ENCODE measurements around the gene ERF. TPM values are rescaled to one million over a fixed set of nuclear protein-coding genes. Genes with fewer than 3 reads are reported as not detected.

The ERF gene
- total RNA-seq, 1 experiment from 2014 or later, result 17.0 TPM

DNA sequence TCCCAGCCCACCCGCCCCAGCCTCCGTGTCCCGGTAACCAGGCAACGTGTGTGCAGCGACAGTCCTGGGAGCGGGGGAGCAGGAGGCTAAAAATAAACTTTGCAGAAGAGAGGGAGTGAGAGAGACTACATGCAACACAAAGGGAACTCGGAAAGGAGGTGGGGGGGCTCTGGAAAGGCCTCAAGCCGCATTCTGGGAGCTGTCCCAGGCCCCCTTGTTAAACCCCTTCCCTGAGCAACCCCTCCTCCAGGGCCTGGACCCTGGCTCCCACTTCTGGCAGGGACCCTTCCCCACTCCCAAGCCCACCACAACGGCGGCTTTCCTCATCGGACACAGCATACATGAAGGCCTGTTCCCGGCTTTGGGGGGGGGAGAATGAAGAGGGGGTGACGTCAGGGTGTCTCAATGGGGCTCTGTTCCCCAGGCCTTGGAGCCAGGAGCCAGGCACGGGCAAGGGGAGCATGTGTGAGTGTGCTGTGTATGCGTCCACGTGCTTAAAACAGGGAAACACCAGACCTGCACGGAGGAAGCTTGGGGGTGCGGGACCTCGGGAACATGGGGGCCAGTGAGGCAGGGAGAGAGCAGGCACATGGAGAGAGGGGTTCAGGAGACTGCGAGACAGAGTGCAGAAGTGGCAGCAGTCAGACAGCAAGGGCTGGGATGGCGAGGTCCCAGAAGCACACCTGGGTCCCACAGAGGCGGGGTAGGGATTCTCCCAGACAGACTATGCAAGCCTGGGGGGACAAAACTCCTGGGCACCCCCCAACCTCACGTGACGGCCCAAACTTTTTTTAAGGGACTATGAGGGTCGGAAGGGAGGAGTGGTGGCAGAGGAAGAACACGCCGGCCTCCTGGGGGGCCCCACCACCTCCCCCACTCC lies 2.3 kb downstream of the ERF start:
- Histone ChIP-seq H3K79me2 (ENCODE audit: low read length) (peaks cover 38% of the 10 kb centered on the region), H3F3A (ENCODE audit: low read length, unreplicated experiment) (no peaks in the 10 kb centered on the region), H3K4me1 (ENCODE audit: insufficient read depth, low read length) (peaks cover 10% of the 10 kb centered on the region), H3K4me3 (ENCODE audit: low read length) (peak overlapping the region; percentile 80), H3K9me3 (ENCODE audit: low read length) (no peaks in the 10 kb centered on the region), H2AFZ (ENCODE audit: low read length) (peak overlapping the region; percentile 42; the same call in 1 of the 2 replicates), H4K20me1 (ENCODE audit: low read length) (no peaks in the 10 kb centered on the region), H3K27ac (ENCODE audit: low read length) (peak overlapping the region; percentile 25), H3K27me3 (ENCODE audit: low read length) (no peaks in the 10 kb centered on the region), H3K9me2 (replicated peaks; ENCODE audit: low read length) (no peaks in the 10 kb centered on the region), H3K4me2 (ENCODE audit: low read length) (peak overlapping the region; percentile 92), H3K36me3 (ENCODE audit: low read depth, low read length) (no peaks in the 10 kb centered on the region), H3K9ac (ENCODE audit: low read length) (peak overlapping the region; percentile 71)
- TF ChIP-seq EZH2 (IDR thresholded peaks at IDR 0.05; ENCODE audit: low read length, unreplicated experiment), result no peak
- TF ChIP-seq EZH2phosphoT487 (IDR thresholded peaks at IDR 0.05; ENCODE audit: borderline replicate concordance, low read length), result no peak
- TF ChIP-seq, protein P1, sequence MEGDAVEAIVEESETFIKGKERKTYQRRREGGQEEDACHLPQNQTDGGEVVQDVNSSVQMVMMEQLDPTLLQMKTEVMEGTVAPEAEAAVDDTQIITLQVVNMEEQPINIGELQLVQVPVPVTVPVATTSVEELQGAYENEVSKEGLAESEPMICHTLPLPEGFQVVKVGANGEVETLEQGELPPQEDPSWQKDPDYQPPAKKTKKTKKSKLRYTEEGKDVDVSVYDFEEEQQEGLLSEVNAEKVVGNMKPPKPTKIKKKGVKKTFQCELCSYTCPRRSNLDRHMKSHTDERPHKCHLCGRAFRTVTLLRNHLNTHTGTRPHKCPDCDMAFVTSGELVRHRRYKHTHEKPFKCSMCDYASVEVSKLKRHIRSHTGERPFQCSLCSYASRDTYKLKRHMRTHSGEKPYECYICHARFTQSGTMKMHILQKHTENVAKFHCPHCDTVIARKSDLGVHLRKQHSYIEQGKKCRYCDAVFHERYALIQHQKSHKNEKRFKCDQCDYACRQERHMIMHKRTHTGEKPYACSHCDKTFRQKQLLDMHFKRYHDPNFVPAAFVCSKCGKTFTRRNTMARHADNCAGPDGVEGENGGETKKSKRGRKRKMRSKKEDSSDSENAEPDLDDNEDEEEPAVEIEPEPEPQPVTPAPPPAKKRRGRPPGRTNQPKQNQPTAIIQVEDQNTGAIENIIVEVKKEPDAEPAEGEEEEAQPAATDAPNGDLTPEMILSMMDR (conservative IDR thresholded peaks at IDR 0.05; ENCODE audit: low read depth, low read length), result no peak
- DNase-seq, result no peak
- intact Hi-C loops (cut with micrococcal nuclease), result no loop called here
- ChIA-PET POLR2A (ENCODE audit: unreplicated experiment) (no interaction called here), CTCF (no interaction called here)
- no peak for ATAC-seq
- TSS peak; percentile 29 for BruUV-seq (replicated peaks)

DNA sequence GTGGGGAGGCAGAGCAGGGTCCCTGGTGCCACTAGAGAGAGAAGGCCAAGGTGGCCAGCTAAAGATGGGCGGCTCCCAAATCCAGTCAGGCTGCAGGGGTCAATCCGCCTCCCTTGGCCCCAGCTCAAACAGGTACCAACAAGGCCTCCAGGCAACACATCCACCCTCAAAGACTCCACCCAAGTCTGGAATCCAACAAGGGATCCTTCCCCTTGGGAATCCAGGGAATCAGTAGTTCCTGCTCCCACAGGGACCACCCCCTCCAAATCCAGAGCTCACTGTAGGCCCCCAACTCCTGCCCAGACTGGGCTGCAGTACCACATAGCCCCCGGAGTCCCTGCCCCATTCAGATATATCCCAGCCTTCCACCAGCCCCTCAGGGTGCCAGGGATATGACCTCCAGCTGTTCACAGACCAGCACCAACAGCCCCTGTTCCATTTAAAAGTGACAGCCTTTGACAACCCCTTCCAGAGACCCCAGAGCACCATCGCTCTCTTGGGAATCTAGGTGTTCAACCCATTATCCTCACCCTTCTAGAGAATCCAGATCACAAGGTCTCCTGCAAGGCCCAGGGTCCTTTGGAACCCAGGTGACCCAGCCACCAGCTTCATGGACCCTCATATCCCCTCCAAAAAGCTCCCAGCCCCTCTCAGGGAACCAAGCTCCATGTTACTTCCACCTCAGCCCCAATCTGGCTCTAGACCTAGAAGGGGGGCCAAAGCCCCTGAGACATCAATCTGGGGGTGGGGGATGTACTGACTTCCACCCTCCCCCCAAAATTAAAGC lies 3.2 kb downstream of the ERF start:
- BruUV-seq (replicated peaks), result no TSS peak
- Histone ChIP-seq H2AFZ (ENCODE audit: low read length) (no peak overlapping the region), H3K9me3 (ENCODE audit: low read length) (no peaks in the 10 kb centered on the region), H3K9me2 (replicated peaks; ENCODE audit: low read length) (no peaks in the 10 kb centered on the region), H3K36me3 (ENCODE audit: low read depth, low read length) (no peaks in the 10 kb centered on the region), H3K27ac (ENCODE audit: low read length) (no peak overlapping the region), H3F3A (ENCODE audit: low read length, unreplicated experiment) (no peaks in the 10 kb centered on the region), H3K27me3 (ENCODE audit: low read length) (no peaks in the 10 kb centered on the region), H3K9ac (ENCODE audit: low read length) (no peak overlapping the region), H4K20me1 (ENCODE audit: low read length) (no peaks in the 10 kb centered on the region), H3K4me1 (ENCODE audit: insufficient read depth, low read length) (peaks cover 10% of the 10 kb centered on the region), H3K4me2 (ENCODE audit: low read length) (no peak overlapping the region), H3K79me2 (ENCODE audit: low read length) (peaks cover 38% of the 10 kb centered on the region), H3K4me3 (ENCODE audit: low read length) (no peak overlapping the region)
- ATAC-seq (no peak), DNase-seq (no peak)
- CTCF ChIA-PET, result no interaction called here
- intact Hi-C loops (cut with micrococcal nuclease), result no loop called here
- POLR2A ChIA-PET (ENCODE audit: unreplicated experiment), result interaction anchor here (0.5 kb wide), 1 partner anchor 386 kb away, joined by 5 read pairs; no protein-coding TSS in a partner anchor
- TF ChIP-seq, protein P1 (conservative IDR thresholded peaks at IDR 0.05; ENCODE audit: low read depth, low read length), result no peak
- TF ChIP-seq EZH2phosphoT487 (IDR thresholded peaks at IDR 0.05; ENCODE audit: borderline replicate concordance, low read length) (no peak), EZH2 (IDR thresholded peaks at IDR 0.05; ENCODE audit: low read length, unreplicated experiment) (no peak)

All from PC-3 (cell line).